ENCODE results near the gene ZIK1.

- TF ChIP-seq POLR2A (IDR thresholded peaks at IDR 0.05; ENCODE audit: low read depth, low read length), result no peak
- TF ChIP-seq FOS (IDR thresholded peaks at IDR 0.05; ENCODE audit: borderline replicate concordance, insufficient read depth, low read length), result no peak
- no peak for TF ChIP-seq EZH2 (IDR thresholded peaks at IDR 0.05; ENCODE audit: borderline replicate concordance, low read depth, low read length, severe bottlenecking)
- TF ChIP-seq CTCF (IDR thresholded peaks at IDR 0.05; ENCODE audit: extremely low read depth in 1 of 2, insufficient read depth in 1 of 2, low read depth in 1 of 2, low read length in 2 of 2), result no peak
- no peak for TF ChIP-seq JUN (IDR thresholded peaks at IDR 0.05; ENCODE audit: borderline replicate concordance, insufficient read depth, insufficient read length, low read depth)
These were observed 20.4 kb upstream of the ZIK1 start for GRCh38 chr19:57563547-57563946.
